Hepatocyte (in vitro differentiated cells): ENCODE results near the gene YJEFN3. TPM values are rescaled to one million over a fixed set of nuclear protein-coding genes. Genes with fewer than 3 reads are reported as not detected.

Experiments
- DNase-seq: peaks from one replicate; pipeline ENCODE4 v3.0.0-alpha.2; 2016; ENCODE audit warnings: low spot score
- H2AFZ ChIP-seq: fragments of 200-600 bp; sonication (generic); 2 replicates; pipeline ENCODE4 v1.6.0; 2016; ENCODE audit warnings: antibody characterized with exemption, mild to moderate bottlenecking
- H3K27ac ChIP-seq: fragments of 200-600 bp; sonication (generic); 2 replicates; pipeline ENCODE4 v1.5.1; 2016; ENCODE audit warnings: mild to moderate bottlenecking
- H3K27me3 ChIP-seq: fragments of 200-600 bp; sonication (generic); 2 replicates; pipeline ENCODE4 v1.6.1; 2016
- H3K36me3 ChIP-seq: fragments of 200-600 bp; sonication (generic); replicated peaks from 2 replicates; pipeline ENCODE4 v1.5.1; 2016; ENCODE audit warnings: low read depth; ENCODE audit not compliant: insufficient read depth
- H3K4me1 ChIP-seq: fragments of 200-600 bp; sonication (generic); 2 replicates; pipeline ENCODE4 v1.5.1; 2016; ENCODE audit warnings: mild to moderate bottlenecking, moderate library complexity; ENCODE audit not compliant: insufficient read depth
- H3K4me2 ChIP-seq: fragments of 200-600 bp; sonication (generic); 2 replicates; pipeline ENCODE4 v1.6.0; 2016
- H3K4me3 ChIP-seq: fragments of 200-600 bp; sonication (generic); 2 replicates; pipeline ENCODE4 v1.5.1; 2016; ENCODE audit warnings: mild to moderate bottlenecking
- H3K79me2 ChIP-seq: fragments of 200-600 bp; sonication (generic); 2 replicates; pipeline ENCODE4 v1.6.0; 2017; ENCODE audit warnings: mild to moderate bottlenecking
- H3K9me2 ChIP-seq: fragments of 200-600 bp; sonication (generic); replicated peaks from 2 replicates; pipeline ENCODE4 v1.6.0; 2017; ENCODE audit warnings: mild to moderate bottlenecking; ENCODE audit not compliant: insufficient read depth
- H3K9me3 ChIP-seq: fragments of 200-600 bp; sonication (generic); 2 replicates; pipeline ENCODE4 v1.5.1; 2016; ENCODE audit warnings: low read depth, mild to moderate bottlenecking
- H4K20me1 ChIP-seq: fragments of 200-600 bp; sonication (generic); 2 replicates; pipeline ENCODE4 v1.6.0; 2016; ENCODE audit warnings: mild to moderate bottlenecking; ENCODE audit not compliant: insufficient read depth, poor library complexity, severe bottlenecking
- CTCF ChIP-seq: fragments of 200-600 bp; sonication (generic); IDR thresholded peaks from 2 replicates; pipeline ENCODE4 v1.5.1; 2016; ENCODE audit warnings: antibody characterized with exemption, mild to moderate bottlenecking; ENCODE audit not compliant: poor library complexity
- EZH2 ChIP-seq: fragments of 200-600 bp; sonication (generic); IDR thresholded peaks from 2 replicates; pipeline ENCODE4 v1.6.1; 2016; ENCODE audit warnings: antibody characterized with exemption, mild to moderate bottlenecking, borderline replicate concordance
- EZH2phosphoT487 ChIP-seq: fragments of 200-600 bp; sonication (generic); IDR thresholded peaks from one replicate; pipeline ENCODE4 v1.6.1; 2018; ENCODE audit warnings: antibody characterized with exemption, mild to moderate bottlenecking, low read depth, moderate library complexity; ENCODE audit not compliant: unreplicated experiment, severe bottlenecking
- WGBS: methylation state at CpG from one replicate; pipeline ENCODE4 v1.1.6; 2016; ENCODE audit warnings: low lambda C conversion rate; ENCODE audit errors: missing lambda C conversion rate; 5-methylcytosine and 5-hydroxymethylcytosine counted together
- polyA plus RNA-seq: library from polyadenylated mRNA; unstranded; fragments of >200 nt; fragmentation: Nextera tagmentation; extraction: Ambion mirVana; gene quantifications from 2 replicates; pipeline ENCODE4 v1.2.1, GENCODE V29; 2016
- total RNA-seq: library from RNA; depleted of rRNA; stranded (reverse); fragments of >200 nt; gene quantifications from 2 replicates; pipeline ENCODE4 v1.2.3, GENCODE V29; 2014

Gene YJEFN3
- total and polyA plus RNA-seq, 2 experiments from 2014 or later = 3.0 to 12.5 TPM

DNA sequence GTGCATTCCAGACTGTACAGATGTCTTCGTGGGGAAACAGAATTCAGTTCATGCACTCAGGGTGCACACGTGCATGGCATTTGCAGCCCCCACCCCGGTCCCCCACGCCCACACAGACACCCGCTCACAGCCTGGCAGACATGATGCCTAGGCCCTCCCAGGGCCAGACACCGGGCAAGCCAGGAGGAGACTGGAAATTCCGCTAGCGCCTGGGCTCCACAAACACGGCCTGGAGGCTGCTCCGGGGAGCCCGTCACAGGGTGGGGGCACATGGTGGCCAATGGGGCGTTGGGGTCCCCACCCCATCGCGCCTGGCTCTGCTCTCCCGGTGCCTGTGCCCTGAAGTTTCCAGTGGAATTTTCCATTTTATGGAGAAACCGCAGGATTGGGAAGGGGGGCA is 12.9 kb downstream of the YJEFN3 start:
- H3K27me3 ChIP-seq = no peaks in the 10 kb centered on the region
- H3K9me3 ChIP-seq = no peaks in the 10 kb centered on the region
- no peaks in the 10 kb centered on the region for H4K20me1 ChIP-seq
- H2AFZ ChIP-seq = no peak overlapping the region
- H3K4me3 ChIP-seq = no peak overlapping the region
- TF ChIP-seq CTCF (no peak), EZH2 (no peak), EZH2phosphoT487 (no peak)
- WGBS = 88% methylated on average over 16 of the region's 16 CpGs
- H3K36me3 ChIP-seq = no peaks in the 10 kb centered on the region
- H3K79me2 ChIP-seq = no peaks in the 10 kb centered on the region
- H3K9me2 ChIP-seq = no peaks in the 10 kb centered on the region
- no peak overlapping the region for H3K27ac ChIP-seq
- peak overlapping the region; percentile 62 for H3K4me2 ChIP-seq
- no peak for DNase-seq
- peaks cover 13% of the 10 kb centered on the region for H3K4me1 ChIP-seq

DNA sequence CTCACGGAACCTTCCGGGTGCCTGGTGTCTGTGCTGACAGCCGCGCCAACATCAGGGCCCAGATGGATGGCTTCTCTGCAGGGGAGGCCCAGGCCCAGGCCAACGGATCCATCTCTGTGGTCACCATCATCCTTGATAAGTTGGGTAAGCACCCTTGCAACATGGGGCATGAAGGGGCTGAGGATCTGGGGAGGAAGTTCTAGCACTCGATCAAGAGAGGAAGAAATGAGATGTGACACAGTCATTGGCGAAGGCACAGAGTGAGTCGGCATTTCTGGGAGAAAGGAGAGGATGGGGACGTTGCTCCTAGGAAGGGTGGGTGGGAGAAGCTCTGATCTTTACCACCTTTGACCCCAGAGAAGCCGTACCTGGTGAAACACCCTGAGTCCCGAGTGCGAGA is 13.8 kb downstream of the YJEFN3 start:
- no peaks in the 10 kb centered on the region for H3K9me2 ChIP-seq
- H3K36me3 ChIP-seq = no peaks in the 10 kb centered on the region
- H3K79me2 ChIP-seq = no peaks in the 10 kb centered on the region
- no peaks in the 10 kb centered on the region for H4K20me1 ChIP-seq
- no peak for TF ChIP-seq CTCF
- no peak for TF ChIP-seq EZH2phosphoT487
- no peak for TF ChIP-seq EZH2
- no peak overlapping the region for H3K27ac ChIP-seq
- H3K9me3 ChIP-seq = no peaks in the 10 kb centered on the region
- no peak for DNase-seq
- H3K4me1 ChIP-seq = peaks cover 13% of the 10 kb centered on the region
- no peak overlapping the region for H2AFZ ChIP-seq
- H3K4me3 ChIP-seq = no peak overlapping the region
- H3K4me2 ChIP-seq = no peak overlapping the region
- no peaks in the 10 kb centered on the region for H3K27me3 ChIP-seq
- WGBS = 95% methylated on average over 12 of the region's 12 CpGs

GRCh38 chr19:19543101-19543500 is 14.4 kb downstream of the YJEFN3 start:
- 96% methylated on average over 13 of the region's 13 CpGs for WGBS
- no peaks in the 10 kb centered on the region for H3K27me3 ChIP-seq
- H3K79me2 ChIP-seq = no peaks in the 10 kb centered on the region
- H4K20me1 ChIP-seq = no peaks in the 10 kb centered on the region
- H3K9me3 ChIP-seq = no peaks in the 10 kb centered on the region
- TF ChIP-seq EZH2 (no peak), CTCF (no peak), EZH2phosphoT487 (no peak)
- H3K4me3 ChIP-seq = no peak overlapping the region
- no peak overlapping the region for H2AFZ ChIP-seq
- no peak for DNase-seq
- H3K27ac ChIP-seq = no peak overlapping the region
- H3K36me3 ChIP-seq = no peaks in the 10 kb centered on the region
- H3K4me1 ChIP-seq = peaks cover 10% of the 10 kb centered on the region
- H3K9me2 ChIP-seq = no peaks in the 10 kb centered on the region
- H3K4me2 ChIP-seq = no peak overlapping the region

DNA sequence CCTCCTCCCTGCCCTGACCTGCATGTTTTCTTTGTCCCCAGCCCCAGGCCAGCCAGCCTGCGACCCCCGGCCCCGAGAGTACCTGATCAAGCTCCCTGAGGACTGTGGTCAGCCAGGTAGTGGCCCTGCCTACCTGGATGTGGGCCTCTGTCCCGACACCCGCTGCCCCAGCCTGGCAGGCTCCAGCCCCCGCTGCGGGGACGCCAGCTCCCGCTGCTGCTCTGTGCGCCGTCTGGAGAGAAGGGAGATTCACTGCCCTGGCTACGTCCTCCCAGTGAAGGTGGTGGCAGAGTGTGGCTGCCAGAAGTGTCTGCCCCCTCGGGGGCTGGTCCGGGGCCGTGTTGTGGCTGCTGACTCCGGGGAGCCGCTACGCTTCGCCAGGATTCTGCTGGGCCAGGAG is 14.9 kb downstream of the YJEFN3 start:
- H3K4me2 ChIP-seq = no peak overlapping the region
- peaks cover 4% of the 10 kb centered on the region for H3K4me1 ChIP-seq
- no peaks in the 10 kb centered on the region for H3K27me3 ChIP-seq
- no peaks in the 10 kb centered on the region for H3K36me3 ChIP-seq
- no peaks in the 10 kb centered on the region for H4K20me1 ChIP-seq
- no peak overlapping the region for H3K27ac ChIP-seq
- H3K9me2 ChIP-seq = no peaks in the 10 kb centered on the region
- no peak for TF ChIP-seq EZH2
- TF ChIP-seq EZH2phosphoT487 = no peak
- TF ChIP-seq CTCF = no peak
- H3K9me3 ChIP-seq = no peaks in the 10 kb centered on the region
- 92% methylated on average over 19 of the region's 19 CpGs for WGBS
- no peaks in the 10 kb centered on the region for H3K79me2 ChIP-seq
- no peak for DNase-seq
- no peak overlapping the region for H2AFZ ChIP-seq
- H3K4me3 ChIP-seq = no peak overlapping the region
